WERI-Rb-1 (cell line): ENCODE data around the gene PCSK6.

ENCODE experiments used
- DNase-seq: peaks from one replicate; pipeline ENCODE4 v3.0.0-alpha.2; 2020
- H3K27ac ChIP-seq: fragments of 250-450 bp; sonication (Bioruptor Pico); 2 replicates; pipeline ENCODE4 v1.5.1; 2020; ENCODE audit warnings: mild to moderate bottlenecking, moderate library complexity
- H3K27me3 ChIP-seq: fragments of 250-450 bp; sonication (Bioruptor Pico); 2 replicates; pipeline ENCODE4 v1.5.1; 2021; ENCODE audit warnings: mild to moderate bottlenecking, low read depth, moderate library complexity; ENCODE audit not compliant: insufficient read depth, severe bottlenecking
- H3K36me3 ChIP-seq: fragments of 250-450 bp; sonication (Bioruptor Pico); 2 replicates; pipeline ENCODE4 v1.5.1; 2020; ENCODE audit warnings: mild to moderate bottlenecking, moderate library complexity
- H3K4me3 ChIP-seq: 2 replicates; pipeline ENCODE4 v1.5.1; 2011; ENCODE audit warnings: low read depth, mild to moderate bottlenecking, control low read depth, low read length
- H3K9me3 ChIP-seq: fragments of 250-450 bp; sonication (Bioruptor Pico); 2 replicates; pipeline ENCODE4 v1.5.1; 2021; ENCODE audit warnings: mild to moderate bottlenecking, moderate library complexity; ENCODE audit not compliant: severe bottlenecking
- CTCF ChIP-seq: IDR thresholded peaks from 2 replicates; pipeline ENCODE4 v1.5.1; 2011; ENCODE audit warnings: low read depth, mild to moderate bottlenecking, control low read depth, inconsistent platforms, low read length

The PCSK6 gene

GRCh38 chr15:101500865-101501551, 11.5 kb upstream of the PCSK6 start:
- no peak overlapping the region for H3K4me3 ChIP-seq
- H3K9me3 ChIP-seq: no peaks in the 10 kb centered on the region
- TF ChIP-seq CTCF: no peak
- no peak overlapping the region for H3K27ac ChIP-seq
- no peaks in the 10 kb centered on the region for H3K27me3 ChIP-seq
- H3K36me3 ChIP-seq: no peaks in the 10 kb centered on the region
- DNase-seq: no peak

GRCh38 chr15:101499863-101500713, 10.6 kb upstream of the PCSK6 start:
- Histone ChIP-seq H3K4me3 (no peak overlapping the region), H3K27ac (no peak overlapping the region), H3K9me3 (no peaks in the 10 kb centered on the region), H3K36me3 (no peaks in the 10 kb centered on the region), H3K27me3 (no peaks in the 10 kb centered on the region)
- no peak for TF ChIP-seq CTCF
- DNase-seq: no peak

GRCh38 chr15:101498717-101499480, 9.4 kb upstream of the PCSK6 start:
- DNase-seq: no peak
- TF ChIP-seq CTCF: no peak
- no peaks in the 10 kb centered on the region for H3K27me3 ChIP-seq
- H3K27ac ChIP-seq: no peak overlapping the region
- no peaks in the 10 kb centered on the region for H3K36me3 ChIP-seq
- H3K9me3 ChIP-seq: no peaks in the 10 kb centered on the region
- H3K4me3 ChIP-seq: no peak overlapping the region

- no peaks in the 10 kb centered on the region for H3K27me3 ChIP-seq
- no peak overlapping the region for H3K27ac ChIP-seq
- H3K9me3 ChIP-seq: no peaks in the 10 kb centered on the region
- no peaks in the 10 kb centered on the region for H3K36me3 ChIP-seq
- DNase-seq: no peak
- no peak for TF ChIP-seq CTCF
- no peak overlapping the region for H3K4me3 ChIP-seq
Measured at GRCh38 chr15:101498076-101498716, 8.7 kb upstream of the PCSK6 start.

GRCh38 chr15:101497484-101498034, 8.1 kb upstream of the PCSK6 start:
- TF ChIP-seq CTCF: no peak
- no peak overlapping the region for H3K4me3 ChIP-seq
- H3K9me3 ChIP-seq: no peaks in the 10 kb centered on the region
- H3K36me3 ChIP-seq: no peaks in the 10 kb centered on the region
- no peaks in the 10 kb centered on the region for H3K27me3 ChIP-seq
- no peak for DNase-seq
- H3K27ac ChIP-seq: no peak overlapping the region
